NCI-H2196 (cell line): ENCODE measurements around the gene CSMD2.

Source experiments
- DNase-seq: peaks from one replicate; lab custom pipeline; 2025; ENCODE audit not compliant: unreplicated experiment; lab: John Stamatoyannopoulos, UW

CSMD2 gene

DNA sequence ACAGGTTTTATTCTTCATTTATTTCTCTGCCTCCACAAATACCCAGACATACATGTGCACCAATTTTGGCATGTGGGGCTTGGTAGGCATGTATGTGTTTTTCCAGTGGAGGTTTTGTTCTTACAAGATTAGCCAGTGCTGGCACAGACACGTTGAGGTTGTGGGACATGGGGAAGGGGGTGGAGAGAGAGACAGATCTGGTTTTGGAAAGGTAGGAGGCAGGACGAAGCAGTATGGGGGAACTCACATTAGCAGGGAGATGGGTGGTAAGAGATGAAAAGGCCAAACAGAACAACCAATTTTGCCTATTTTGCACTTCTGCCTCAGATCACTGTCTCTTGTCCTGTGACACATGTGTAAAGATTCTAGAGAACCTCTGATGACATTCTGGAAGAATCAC lies 467.2 kb downstream of the CSMD2 start:
- no peak for DNase-seq

- DNase-seq: no peak
These were observed 468.1 kb downstream of the CSMD2 start for GRCh38 chr1:33696962-33697361.

GRCh38 chr1:33696311-33696710 lies 468.7 kb downstream of the CSMD2 start:
- no peak for DNase-seq

- DNase-seq: no peak
These were observed 472.5 kb downstream of the CSMD2 start for GRCh38 chr1:33692206-33693188.

GRCh38 chr1:33687000-33687399 lies 478.0 kb downstream of the CSMD2 start:
- DNase-seq: no peak

DNA sequence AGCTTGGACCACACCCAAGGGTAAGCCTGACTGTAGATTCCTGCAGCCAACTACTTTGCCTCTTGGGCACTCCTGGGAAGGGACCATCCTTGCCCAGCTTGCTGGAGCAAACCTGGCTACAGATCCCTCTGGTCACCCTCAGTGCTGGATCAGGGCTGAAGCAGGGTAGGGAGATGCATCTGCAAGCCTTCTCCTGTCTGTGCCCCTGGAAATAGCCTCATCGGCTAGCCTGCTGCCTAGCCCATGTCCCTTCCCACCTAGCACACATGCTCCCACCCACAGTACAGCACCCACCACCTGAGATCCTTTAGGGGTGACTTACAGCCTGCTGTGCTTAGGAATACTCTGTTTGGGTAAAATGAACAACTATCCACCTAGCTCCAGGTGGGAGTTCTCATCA lies 478.5 kb downstream of the CSMD2 start:
- DNase-seq: no peak

- DNase-seq: no peak
These were observed 479.8 kb downstream of the CSMD2 start for GRCh38 chr1:33685256-33685655.

- DNase-seq: no peak
These were observed 480.4 kb downstream of the CSMD2 start for GRCh38 chr1:33684396-33685179.

DNA sequence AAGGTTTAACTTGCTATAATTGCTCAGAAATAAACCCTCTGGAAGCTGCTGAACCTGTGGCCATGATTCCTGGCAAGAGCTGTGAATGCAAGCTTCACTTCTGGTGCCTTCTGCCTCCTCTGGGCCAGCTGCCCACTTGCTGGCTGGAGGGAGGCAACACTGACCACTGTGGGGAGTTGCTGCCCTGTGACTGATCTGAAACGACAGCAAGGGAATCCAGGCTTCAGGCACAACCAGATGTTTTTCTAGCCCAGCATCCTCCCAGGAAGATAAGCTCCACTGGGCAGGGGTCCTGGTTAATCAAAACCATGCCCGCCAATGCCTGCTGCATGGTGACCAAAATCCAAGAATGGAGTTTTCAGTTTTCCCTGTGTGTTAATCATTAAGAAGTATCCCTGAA lies 481.1 kb downstream of the CSMD2 start:
- no peak for DNase-seq

DNA sequence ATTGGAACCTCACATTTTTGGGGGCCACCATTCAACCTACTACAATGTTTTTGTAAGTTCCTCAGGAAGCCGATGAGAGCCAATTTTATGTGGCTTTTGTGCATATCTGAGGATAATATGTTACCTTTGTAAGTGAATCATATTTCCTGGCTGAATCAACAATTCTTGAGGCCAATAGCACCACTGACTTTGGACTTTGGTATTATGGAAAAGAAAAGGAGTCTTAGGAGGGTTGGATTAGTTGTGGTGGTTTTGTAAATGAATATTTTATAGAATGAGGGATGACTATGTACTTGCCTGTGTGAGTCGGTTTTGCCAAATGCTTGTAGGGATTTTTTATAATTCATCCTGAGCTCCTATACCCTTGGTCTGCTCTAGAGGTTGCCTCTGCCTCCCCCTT lies 482.7 kb downstream of the CSMD2 start:
- no peak for DNase-seq

- no peak for DNase-seq
These were observed 484.7 kb downstream of the CSMD2 start for GRCh38 chr1:33680281-33680840.

- DNase-seq: no peak
These were observed 494.5 kb downstream of the CSMD2 start for GRCh38 chr1:33670567-33670966.

DNA sequence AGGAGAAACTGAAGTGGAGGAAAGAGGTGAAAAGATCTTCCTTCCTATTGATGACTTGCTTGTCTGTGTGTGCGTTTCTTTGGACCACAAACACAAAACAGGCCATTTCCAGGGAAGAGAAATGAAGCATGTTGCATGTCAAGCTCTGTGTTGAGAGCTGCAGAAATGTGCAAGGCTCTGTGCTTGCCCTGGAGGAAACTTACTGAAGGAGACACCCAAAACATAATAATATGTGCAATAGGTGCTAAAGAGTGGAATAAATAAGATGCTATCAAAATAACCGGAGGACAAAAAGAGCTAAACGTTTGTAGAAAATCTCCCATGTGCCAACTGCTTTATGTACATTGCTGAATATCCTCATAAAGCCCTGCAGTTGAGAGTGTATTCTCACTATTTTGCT lies 496.3 kb downstream of the CSMD2 start:
- DNase-seq: no peak

DNA sequence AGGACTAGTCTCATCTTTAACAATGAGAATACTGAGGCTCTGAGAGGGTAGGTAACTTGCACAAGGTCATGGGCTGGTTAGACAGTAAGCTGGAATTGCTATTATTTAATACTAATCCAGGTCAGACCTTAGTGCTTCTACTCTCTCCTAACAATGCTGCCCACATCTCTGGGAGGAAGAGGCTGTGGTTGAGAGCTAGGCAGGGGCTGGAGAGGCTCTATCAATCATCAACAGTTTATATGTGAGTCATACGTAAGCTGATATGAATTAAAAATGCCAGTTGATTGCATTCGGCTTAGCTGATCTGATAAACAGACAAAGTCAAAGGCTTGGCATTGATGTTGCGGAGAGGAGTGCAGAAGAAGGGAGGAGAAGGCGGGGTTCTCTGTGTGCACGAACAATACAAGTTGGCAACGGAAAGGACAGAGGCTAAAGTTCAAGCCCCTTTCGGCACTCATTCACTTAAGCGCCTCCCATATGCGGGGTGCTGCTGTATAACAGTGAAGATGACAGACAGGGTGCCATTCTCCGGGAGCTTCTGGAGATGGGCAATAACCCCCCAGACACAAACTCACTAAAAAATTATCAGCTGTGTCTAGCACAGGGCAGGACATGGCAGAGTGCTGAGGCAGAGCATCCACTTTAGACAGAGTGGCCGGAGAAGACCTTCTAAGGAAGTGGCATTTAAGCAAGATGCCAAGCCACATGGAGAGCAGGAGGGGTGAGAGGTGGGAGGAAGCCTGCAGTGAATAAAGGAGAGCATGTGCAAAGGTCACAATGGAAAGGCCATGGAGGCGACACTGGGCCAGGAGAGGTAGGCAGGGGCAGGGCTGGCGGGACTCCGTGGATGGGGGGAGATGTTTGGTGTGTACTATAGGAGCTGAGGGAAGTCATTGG lies 497.4 kb downstream of the CSMD2 start:
- no peak for DNase-seq

GRCh38 chr1:33666616-33667015 lies 498.4 kb downstream of the CSMD2 start:
- DNase-seq: no peak

DNA sequence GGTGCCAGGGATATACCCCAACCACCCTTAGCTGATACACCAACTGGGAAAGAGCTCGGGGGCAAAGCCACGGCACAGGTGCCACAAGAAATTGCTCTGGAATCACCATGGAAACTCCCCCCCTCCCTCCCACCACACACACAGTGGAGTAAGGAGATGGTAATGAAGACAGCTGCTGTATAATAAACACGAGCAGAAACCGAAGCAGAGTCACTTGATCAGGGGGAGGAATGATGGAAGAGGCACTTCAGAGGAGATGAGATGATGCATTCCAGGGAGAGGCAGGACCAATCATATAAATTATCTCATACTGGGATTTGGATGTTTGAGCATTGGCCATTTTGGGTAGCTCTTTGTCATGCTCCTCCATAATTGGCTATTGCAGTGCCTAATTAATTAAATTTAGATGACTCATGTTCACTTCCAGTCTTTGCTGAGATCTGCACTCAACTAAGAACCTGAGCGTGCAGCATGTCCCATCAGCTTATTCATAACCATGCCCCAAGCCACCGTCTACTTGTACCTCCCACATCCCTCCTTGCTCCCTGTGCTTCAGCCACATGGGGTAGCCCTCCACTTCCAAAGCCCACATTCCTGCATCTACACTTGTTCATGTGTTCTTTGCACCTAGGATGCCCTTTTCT lies 503.1 kb downstream of the CSMD2 start:
- no peak for DNase-seq

- no peak for DNase-seq
These were observed 504.1 kb downstream of the CSMD2 start for GRCh38 chr1:33660956-33661355.

DNA sequence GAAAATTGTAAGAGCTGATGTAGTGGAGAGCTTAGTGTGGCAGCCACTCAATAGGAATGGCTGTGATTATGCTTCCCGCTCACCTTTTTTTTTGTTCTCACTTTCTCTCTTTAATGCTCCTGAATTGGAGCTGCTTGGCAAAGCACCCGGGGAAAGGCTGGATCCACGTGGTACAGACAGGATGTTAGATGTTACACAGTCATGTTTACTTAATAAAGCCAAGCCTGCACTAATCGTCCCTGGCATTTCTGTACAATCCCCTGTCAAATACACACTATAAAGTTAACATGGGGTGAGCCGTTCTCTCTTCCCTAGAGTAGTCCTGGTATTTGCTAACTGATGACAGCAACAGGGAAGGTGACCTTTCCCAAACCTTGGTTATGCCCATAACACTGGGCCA lies 504.8 kb downstream of the CSMD2 start:
- no peak for DNase-seq

DNA sequence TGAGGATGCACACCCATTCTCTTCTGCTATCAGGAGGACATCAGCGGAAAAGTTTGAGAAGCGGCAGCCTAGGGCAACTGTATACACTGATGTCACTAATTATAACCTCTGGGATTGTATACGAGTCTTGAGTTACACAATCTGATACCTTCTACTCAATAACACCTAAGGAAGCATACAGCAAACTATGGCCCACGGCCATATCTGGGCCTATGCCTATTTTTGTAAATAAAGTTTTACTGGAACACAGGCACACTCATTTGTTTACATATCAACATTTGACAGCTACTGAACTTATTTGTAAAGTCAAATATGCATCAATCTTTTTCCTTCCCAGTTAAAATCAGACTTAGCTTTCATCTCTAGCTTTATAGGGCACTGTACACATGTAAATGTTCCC lies 505.4 kb downstream of the CSMD2 start:
- DNase-seq: no peak

DNA sequence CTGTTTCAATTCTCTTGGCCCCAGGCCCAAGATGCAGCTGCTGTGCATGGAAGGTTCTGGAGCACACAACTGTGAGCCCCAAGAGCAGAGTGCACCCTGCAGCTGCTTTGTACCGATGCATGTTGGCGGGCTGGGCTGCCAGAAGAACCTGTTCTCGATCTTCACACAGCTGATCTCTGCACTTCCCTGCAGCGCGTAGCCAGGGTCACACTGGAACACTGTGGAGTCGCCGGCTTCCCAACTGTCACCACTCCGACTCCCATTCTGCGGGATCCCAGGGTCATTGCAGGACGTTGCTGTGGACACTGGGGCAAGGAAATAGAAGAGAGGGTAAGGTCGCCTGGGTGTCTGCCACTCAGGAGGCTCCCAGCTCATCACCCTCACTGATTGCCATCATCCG lies 507.2 kb downstream of the CSMD2 start:
- no peak for DNase-seq
